ENCODE data around the gene DOK5.

Gene DOK5

GRCh38 chr20:54539521-54540046, 64.2 kb downstream of the DOK5 start:
- Histone ChIP-seq H3K9me3 (ENCODE audit: control insufficient read depth, insufficient read depth, low read length) (peaks cover 5% of the 10 kb centered on the region), H3K4me1 (ENCODE audit: control insufficient read depth, insufficient read depth, low read length) (no peaks in the 10 kb centered on the region), H3K27me3 (ENCODE audit: control insufficient read depth, insufficient read depth, low read length) (no peaks in the 10 kb centered on the region), H3K36me3 (ENCODE audit: control insufficient read depth, insufficient read depth, low read length) (no peaks in the 10 kb centered on the region), H3K9ac (ENCODE audit: low read depth, low read length) (no peak overlapping the region), H3K4me3 (ENCODE audit: low read depth, low read length) (no peak overlapping the region), H3K27ac (ENCODE audit: low read depth, low read length) (no peak overlapping the region)

GRCh38 chr20:54543369-54543768, 68.0 kb downstream of the DOK5 start:
- no peak overlapping the region for H3K27ac ChIP-seq (ENCODE audit: low read depth, low read length)

GRCh38 chr20:54545676-54546358, 70.4 kb downstream of the DOK5 start:
- H3K27ac ChIP-seq (ENCODE audit: low read depth, low read length), result no peak overlapping the region
- no peak overlapping the region for H3K9ac ChIP-seq (ENCODE audit: low read depth, low read length)
- no peaks in the 10 kb centered on the region for H3K27me3 ChIP-seq (ENCODE audit: control insufficient read depth, insufficient read depth, low read length)
- no peaks in the 10 kb centered on the region for H3K36me3 ChIP-seq (ENCODE audit: control insufficient read depth, insufficient read depth, low read length)
- H3K4me1 ChIP-seq (ENCODE audit: control insufficient read depth, insufficient read depth, low read length), result peaks cover 16% of the 10 kb centered on the region; the same call in 1 of the 2 replicates
- peaks cover 6% of the 10 kb centered on the region; the same call in 1 of the 2 replicates for H3K9me3 ChIP-seq (ENCODE audit: control insufficient read depth, insufficient read depth, low read length)
- H3K4me3 ChIP-seq (ENCODE audit: low read depth, low read length), result no peak overlapping the region; the same call in 1 of the 2 replicates

More at GRCh38 chr20:54543369-54543768, 68.0 kb downstream of the DOK5 start:
- Histone ChIP-seq H3K36me3 (ENCODE audit: control insufficient read depth, insufficient read depth, low read length) (no peaks in the 10 kb centered on the region), H3K4me3 (ENCODE audit: low read depth, low read length) (no peak overlapping the region), H3K4me1 (ENCODE audit: control insufficient read depth, insufficient read depth, low read length) (peaks cover 16% of the 10 kb centered on the region; the same call in 1 of the 2 replicates), H3K9ac (ENCODE audit: low read depth, low read length) (no peak overlapping the region), H3K9me3 (ENCODE audit: control insufficient read depth, insufficient read depth, low read length) (peaks cover 6% of the 10 kb centered on the region; the same call in 1 of the 2 replicates), H3K27me3 (ENCODE audit: control insufficient read depth, insufficient read depth, low read length) (no peaks in the 10 kb centered on the region)

GRCh38 chr20:54548849-54549248, 73.5 kb downstream of the DOK5 start:
- Histone ChIP-seq H3K36me3 (ENCODE audit: control insufficient read depth, insufficient read depth, low read length) (no peaks in the 10 kb centered on the region), H3K4me3 (ENCODE audit: low read depth, low read length) (no peak overlapping the region), H3K9me3 (ENCODE audit: control insufficient read depth, insufficient read depth, low read length) (peaks cover 6% of the 10 kb centered on the region; the same call in 1 of the 2 replicates), H3K27ac (ENCODE audit: low read depth, low read length) (no peak overlapping the region), H3K4me1 (ENCODE audit: control insufficient read depth, insufficient read depth, low read length) (peaks cover 16% of the 10 kb centered on the region; the same call in 1 of the 2 replicates), H3K27me3 (ENCODE audit: control insufficient read depth, insufficient read depth, low read length) (no peaks in the 10 kb centered on the region), H3K9ac (ENCODE audit: low read depth, low read length) (no peak overlapping the region)

DNA sequence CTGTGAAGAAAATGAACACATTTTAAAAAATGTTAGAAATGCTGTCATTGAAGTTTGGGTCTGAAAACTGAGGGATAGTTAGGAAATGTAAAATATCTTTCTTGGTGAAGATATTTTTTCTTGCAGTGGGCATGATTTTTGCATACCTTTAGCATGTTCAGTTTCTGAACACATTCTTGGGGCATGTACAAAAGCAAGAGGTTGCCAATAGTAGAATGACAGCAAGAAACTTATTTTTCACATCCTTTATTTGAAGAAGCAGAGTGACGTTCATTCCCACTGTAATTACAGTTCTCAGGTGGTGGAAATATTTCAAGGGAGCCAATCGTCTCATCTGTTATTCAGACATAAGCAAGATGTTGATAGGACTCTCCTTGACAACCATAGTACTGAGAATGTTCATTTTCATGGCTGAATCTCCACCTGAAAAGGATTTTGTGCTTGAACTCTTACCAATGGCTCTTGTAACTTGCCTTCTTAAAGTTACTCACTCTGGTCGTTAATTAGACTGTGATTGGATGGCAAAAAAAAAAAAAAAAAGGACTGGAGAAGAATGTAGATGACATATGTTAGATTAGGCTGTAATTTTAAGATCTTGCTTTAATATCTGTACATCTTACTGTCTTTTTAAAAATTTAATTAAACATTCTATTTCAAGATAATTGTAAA, 74.4 kb downstream of the DOK5 start:
- H3K4me3 ChIP-seq (ENCODE audit: low read depth, low read length), result no peak overlapping the region
- no peaks in the 10 kb centered on the region for H3K36me3 ChIP-seq (ENCODE audit: control insufficient read depth, insufficient read depth, low read length)
- H3K9me3 ChIP-seq (ENCODE audit: control insufficient read depth, insufficient read depth, low read length), result no peaks in the 10 kb centered on the region
- no peak overlapping the region for H3K9ac ChIP-seq (ENCODE audit: low read depth, low read length)
- no peaks in the 10 kb centered on the region for H3K27me3 ChIP-seq (ENCODE audit: control insufficient read depth, insufficient read depth, low read length)
- H3K4me1 ChIP-seq (ENCODE audit: control insufficient read depth, insufficient read depth, low read length), result peaks cover 22% of the 10 kb centered on the region
- H3K27ac ChIP-seq (ENCODE audit: low read depth, low read length), result no peak overlapping the region

DNA sequence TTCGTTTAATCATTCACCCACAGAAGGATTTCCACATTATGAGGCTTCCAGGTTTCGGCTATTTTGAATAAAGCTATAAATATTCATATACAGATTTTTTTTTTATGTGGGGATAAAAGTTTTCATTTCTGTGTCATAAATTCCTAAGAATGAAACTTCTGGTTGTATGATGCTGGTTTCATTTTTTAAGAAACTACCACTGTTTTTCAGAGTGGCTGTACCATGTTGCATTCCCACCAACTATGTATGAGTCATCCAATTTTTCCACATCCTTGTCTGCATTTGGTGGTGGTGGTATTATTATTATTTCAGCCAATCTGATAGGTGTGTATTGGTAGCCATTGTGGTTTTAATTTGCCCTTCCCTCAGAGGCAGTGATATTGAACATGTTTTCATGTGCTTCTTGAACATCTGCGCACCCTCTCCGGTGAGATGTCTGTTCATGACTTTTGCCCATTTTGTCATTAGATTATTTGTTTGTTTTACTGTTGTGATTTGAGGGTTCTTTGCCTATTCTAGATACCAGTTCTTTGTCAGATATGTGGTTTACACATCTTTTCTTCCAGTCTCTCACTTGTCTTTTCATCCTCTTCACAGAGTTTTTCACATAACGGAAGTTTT, 75.5 kb downstream of the DOK5 start:
- no peaks in the 10 kb centered on the region for H3K27me3 ChIP-seq (ENCODE audit: control insufficient read depth, insufficient read depth, low read length)
- H3K4me1 ChIP-seq (ENCODE audit: control insufficient read depth, insufficient read depth, low read length), result peaks cover 22% of the 10 kb centered on the region
- no peaks in the 10 kb centered on the region for H3K36me3 ChIP-seq (ENCODE audit: control insufficient read depth, insufficient read depth, low read length)
- no peak overlapping the region for H3K4me3 ChIP-seq (ENCODE audit: low read depth, low read length)
- no peaks in the 10 kb centered on the region for H3K9me3 ChIP-seq (ENCODE audit: control insufficient read depth, insufficient read depth, low read length)
- H3K9ac ChIP-seq (ENCODE audit: low read depth, low read length), result no peak overlapping the region
- H3K27ac ChIP-seq (ENCODE audit: low read depth, low read length), result no peak overlapping the region

DNA sequence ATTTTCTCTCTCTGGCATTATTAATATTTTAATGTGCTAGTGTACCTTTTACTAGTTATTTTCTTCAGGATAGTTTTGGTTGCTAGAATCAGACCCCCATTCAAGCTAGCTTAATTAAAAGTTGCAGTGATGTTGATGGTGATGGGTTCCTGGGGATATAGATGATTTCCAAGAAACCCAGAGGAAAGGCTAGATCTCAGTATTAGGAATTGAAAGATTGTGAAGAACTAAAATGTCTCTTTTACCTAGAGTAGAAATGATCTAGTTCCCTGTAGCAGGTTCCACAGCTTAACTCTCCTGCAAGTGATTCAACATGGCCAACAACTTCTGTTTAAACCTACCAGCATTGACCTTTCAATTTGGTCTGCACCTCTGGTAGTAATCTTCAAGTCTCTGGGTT, 78.6 kb downstream of the DOK5 start:
- Histone ChIP-seq H3K27me3 (ENCODE audit: control insufficient read depth, insufficient read depth, low read length) (no peaks in the 10 kb centered on the region), H3K4me3 (ENCODE audit: low read depth, low read length) (no peak overlapping the region), H3K27ac (ENCODE audit: low read depth, low read length) (no peak overlapping the region), H3K9me3 (ENCODE audit: control insufficient read depth, insufficient read depth, low read length) (no peaks in the 10 kb centered on the region), H3K9ac (ENCODE audit: low read depth, low read length) (no peak overlapping the region), H3K36me3 (ENCODE audit: control insufficient read depth, insufficient read depth, low read length) (no peaks in the 10 kb centered on the region), H3K4me1 (ENCODE audit: control insufficient read depth, insufficient read depth, low read length) (peaks cover 11% of the 10 kb centered on the region)

DNA sequence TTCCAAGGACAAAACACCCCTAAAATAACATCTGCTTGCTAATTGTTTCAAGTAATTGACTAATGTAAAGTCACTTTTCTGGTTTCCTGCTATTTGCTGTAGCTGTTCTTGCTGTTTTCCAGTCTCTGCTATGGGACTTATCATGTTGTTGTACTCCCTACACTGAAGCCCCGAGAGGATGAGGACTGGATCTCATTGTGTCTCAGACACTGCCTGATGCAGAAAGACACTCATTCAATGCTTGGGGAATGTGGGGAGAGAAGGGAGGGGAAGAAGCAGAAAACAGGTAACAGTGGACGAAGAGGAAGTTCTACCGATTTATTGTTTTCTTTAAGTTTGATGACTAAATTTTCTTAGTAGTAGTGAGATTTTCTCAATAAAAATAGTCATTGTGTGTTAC, 79.8 kb downstream of the DOK5 start:
- H3K27ac ChIP-seq (ENCODE audit: low read depth, low read length), result no peak overlapping the region
- no peaks in the 10 kb centered on the region for H3K9me3 ChIP-seq (ENCODE audit: control insufficient read depth, insufficient read depth, low read length)
- no peak overlapping the region for H3K4me3 ChIP-seq (ENCODE audit: low read depth, low read length)
- no peaks in the 10 kb centered on the region for H3K27me3 ChIP-seq (ENCODE audit: control insufficient read depth, insufficient read depth, low read length)
- H3K36me3 ChIP-seq (ENCODE audit: control insufficient read depth, insufficient read depth, low read length), result no peaks in the 10 kb centered on the region
- H3K4me1 ChIP-seq (ENCODE audit: control insufficient read depth, insufficient read depth, low read length), result peaks cover 11% of the 10 kb centered on the region
- no peak overlapping the region for H3K9ac ChIP-seq (ENCODE audit: low read depth, low read length)

- peaks cover 11% of the 10 kb centered on the region for H3K4me1 ChIP-seq (ENCODE audit: control insufficient read depth, insufficient read depth, low read length)
- H3K27me3 ChIP-seq (ENCODE audit: control insufficient read depth, insufficient read depth, low read length), result no peaks in the 10 kb centered on the region
- no peaks in the 10 kb centered on the region for H3K36me3 ChIP-seq (ENCODE audit: control insufficient read depth, insufficient read depth, low read length)
- H3K27ac ChIP-seq (ENCODE audit: low read depth, low read length), result no peak overlapping the region
- H3K4me3 ChIP-seq (ENCODE audit: low read depth, low read length), result no peak overlapping the region
- no peak overlapping the region for H3K9ac ChIP-seq (ENCODE audit: low read depth, low read length)
- H3K9me3 ChIP-seq (ENCODE audit: control insufficient read depth, insufficient read depth, low read length), result no peaks in the 10 kb centered on the region
These were observed 81.0 kb downstream of the DOK5 start for GRCh38 chr20:54556406-54556805.

GRCh38 chr20:54557806-54558590, 82.6 kb downstream of the DOK5 start:
- Histone ChIP-seq H3K4me3 (ENCODE audit: low read depth, low read length) (no peak overlapping the region), H3K9ac (ENCODE audit: low read depth, low read length) (no peak overlapping the region), H3K27ac (ENCODE audit: low read depth, low read length) (no peak overlapping the region), H3K4me1 (ENCODE audit: control insufficient read depth, insufficient read depth, low read length) (peaks cover 11% of the 10 kb centered on the region), H3K9me3 (ENCODE audit: control insufficient read depth, insufficient read depth, low read length) (no peaks in the 10 kb centered on the region), H3K27me3 (ENCODE audit: control insufficient read depth, insufficient read depth, low read length) (no peaks in the 10 kb centered on the region), H3K36me3 (ENCODE audit: control insufficient read depth, insufficient read depth, low read length) (no peaks in the 10 kb centered on the region)
